PC-3 (cell line): Measurements from ENCODE around the gene AP5S1. TPM values are rescaled to one million over a fixed set of nuclear protein-coding genes. Genes with fewer than 3 reads are reported as not detected.

Experiments used
- ATAC-seq: fragments of 200-7000 bp; cut with Tn5 transposase; 2 replicates; pipeline ENCODE4 v1.9.1; 2020; ENCODE audit warnings: mild to moderate bottlenecking, moderate library complexity
- BruUV-seq: library from RNA; stranded (reverse); fragments of 400-500 nt; replicated peaks from 2 replicates; lab custom pipeline; 2021; lab: Mats Ljungman, UMichigan
- CTCF ChIA-PET: fragments of 300-600 bp; sonication (Branson Sonifier 250); formaldehyde crosslinking; loops from one replicate; lab custom pipeline; 2022; ENCODE audit warnings: antibody characterized with exemption; lab: Charles Lee
- POLR2A ChIA-PET: fragments of 300-600 bp; sonication (Branson Sonifier 250); formaldehyde crosslinking; loops from one replicate; lab custom pipeline; 2022; ENCODE audit warnings: antibody characterized with exemption; ENCODE audit not compliant: unreplicated experiment; lab: Charles Lee
- DNase-seq: peaks from one replicate; pipeline ENCODE4 v3.0.0-alpha.2; 2015
- H2AFZ ChIP-seq: fragments of 300-600 bp; sonication (generic); 2 replicates; pipeline ENCODE4 v1.6.0; 2016; ENCODE audit warnings: antibody characterized with exemption, low read length
- H3F3A ChIP-seq: fragments of 300-600 bp; sonication (generic); one replicate; pipeline ENCODE4 v1.6.0; 2017; ENCODE audit warnings: antibody characterized with exemption, low read length, control low read depth, mild to moderate bottlenecking; ENCODE audit not compliant: unreplicated experiment
- H3K27ac ChIP-seq: fragments of 300-600 bp; sonication (generic); 2 replicates; pipeline ENCODE4 v1.5.1; 2016; ENCODE audit warnings: mild to moderate bottlenecking, low read length
- H3K27me3 ChIP-seq: fragments of 300-600 bp; sonication (generic); 2 replicates; pipeline ENCODE4 v1.6.1; 2016; ENCODE audit warnings: low read length, mixed read lengths
- H3K36me3 ChIP-seq: fragments of 300-600 bp; sonication (generic); 2 replicates; pipeline ENCODE4 v1.6.1; 2016; ENCODE audit warnings: low read depth, mixed run types, low read length, mixed read lengths
- H3K4me1 ChIP-seq: fragments of 300-600 bp; sonication (generic); 2 replicates; pipeline ENCODE4 v1.5.1; 2016; ENCODE audit warnings: low read length; ENCODE audit not compliant: insufficient read depth
- H3K4me2 ChIP-seq: fragments of 300-600 bp; sonication (generic); 2 replicates; pipeline ENCODE4 v1.6.0; 2016; ENCODE audit warnings: low read length
- H3K4me3 ChIP-seq: fragments of 300-600 bp; sonication (generic); 2 replicates; pipeline ENCODE4 v1.5.1; 2016; ENCODE audit warnings: mild to moderate bottlenecking, low read length, mixed read lengths
- H3K79me2 ChIP-seq: fragments of 300-600 bp; sonication (generic); 2 replicates; pipeline ENCODE4 v1.6.1; 2017; ENCODE audit warnings: low read length, mixed read lengths
- H3K9ac ChIP-seq: fragments of 300-600 bp; sonication (generic); 2 replicates; pipeline ENCODE4 v1.6.0; 2016; ENCODE audit warnings: mild to moderate bottlenecking, low read length
- H3K9me2 ChIP-seq: fragments of 300-600 bp; sonication (generic); replicated peaks from 2 replicates; pipeline ENCODE4 v1.6.1; 2016; ENCODE audit warnings: mixed run types, low read length, mixed read lengths
- H3K9me3 ChIP-seq: fragments of 300-600 bp; sonication (generic); 2 replicates; pipeline ENCODE4 v1.6.1; 2016; ENCODE audit warnings: low read length, mixed read lengths
- H4K20me1 ChIP-seq: fragments of 300-600 bp; sonication (generic); 2 replicates; pipeline ENCODE4 v1.6.1; 2016; ENCODE audit warnings: low read length, mixed read lengths
- EZH2 ChIP-seq: fragments of 300-600 bp; sonication (generic); IDR thresholded peaks from one replicate; pipeline ENCODE4 v1.6.1; 2017; ENCODE audit warnings: antibody characterized with exemption, mild to moderate bottlenecking, low read length; ENCODE audit not compliant: unreplicated experiment
- EZH2phosphoT487 ChIP-seq: fragments of 300-600 bp; sonication (generic); IDR thresholded peaks from 2 replicates; pipeline ENCODE4 v1.6.1; 2018; ENCODE audit warnings: mild to moderate bottlenecking, antibody characterized with exemption, low read length, borderline replicate concordance
- intact Hi-C: fragments of 100-400 bp; cut with micrococcal nuclease; formaldehyde crosslinking; loops from 2 replicates; pipeline ENCODE4 v1.9.0; 2023
- total RNA-seq: library from RNA; depleted of rRNA; stranded (reverse); fragments of >200 nt; gene quantifications from 2 replicates; pipeline ENCODE4 v1.2.3, GENCODE V29; 2014
- TF ChIP-seq, protein P1 (sequence below): fragments of 300-600 bp; sonication (generic); conservative IDR thresholded peaks from 2 replicates; pipeline ENCODE4 v1.5.1; 2017; ENCODE audit warnings: antibody characterized with exemption, low read depth, mild to moderate bottlenecking, low read length

AP5S1 gene
- total RNA-seq, 1 experiment from 2014 or later = 31.4 TPM

DNA sequence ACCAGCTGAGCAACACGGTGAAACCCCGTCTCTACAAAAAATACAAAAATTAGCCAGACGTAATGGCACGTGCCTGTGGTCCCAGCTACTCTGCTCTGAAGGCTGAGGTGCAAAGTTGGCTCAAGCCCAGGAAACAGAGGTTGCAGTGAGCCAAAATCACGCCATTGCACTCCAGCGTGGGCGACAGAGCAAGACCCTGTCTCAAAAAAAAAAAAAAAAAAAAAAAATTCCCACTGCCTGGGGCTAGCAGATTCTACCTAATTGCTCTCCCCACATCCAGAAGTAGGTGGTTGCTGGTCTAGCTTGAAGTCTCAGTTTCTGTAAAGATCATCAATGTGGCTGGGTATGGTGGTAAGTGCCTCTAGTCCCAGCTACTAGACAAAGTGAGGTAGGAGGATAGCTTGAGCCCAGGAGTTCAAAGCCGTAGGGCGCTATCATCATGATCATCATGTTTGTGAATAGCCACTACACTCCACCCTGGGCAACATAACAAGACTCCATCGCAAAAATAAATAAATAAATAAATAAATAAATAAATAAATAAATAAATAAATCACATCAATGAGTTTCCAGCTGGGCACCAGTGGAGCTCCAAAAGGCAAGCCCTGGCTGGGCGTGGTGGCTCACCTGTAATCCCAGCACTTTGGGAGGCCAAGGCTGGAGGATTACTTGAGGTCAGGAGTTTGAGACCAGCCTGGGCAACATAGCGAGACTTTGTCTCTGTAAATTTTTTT lies 6.3 kb upstream of the AP5S1 start:
- Histone ChIP-seq H3K4me1 (peaks cover 45% of the 10 kb centered on the region), H4K20me1 (no peaks in the 10 kb centered on the region), H3K79me2 (peaks cover 18% of the 10 kb centered on the region), H3F3A (peaks cover 4% of the 10 kb centered on the region), H3K27me3 (no peaks in the 10 kb centered on the region), H3K4me2 (no peak overlapping the region), H3K27ac (0 out of 2 replicates have a peak overlapping the region, but pooled peaks have one; percentile 87), H3K4me3 (no peak overlapping the region), H3K9me2 (no peaks in the 10 kb centered on the region), H3K9ac (no peak overlapping the region), H3K9me3 (no peaks in the 10 kb centered on the region), H3K36me3 (no peaks in the 10 kb centered on the region), H2AFZ (no peak overlapping the region)
- CTCF ChIA-PET = no interaction called here
- intact Hi-C loops = no loop called here
- POLR2A ChIA-PET = interaction anchor here (0.7 kb wide), 1 partner anchor 85 kb away, joined by 3 read pairs; no protein-coding TSS in a partner anchor
- no TSS peak for BruUV-seq
- no peak for DNase-seq
- no peak for TF ChIP-seq EZH2phosphoT487
- no peak for TF ChIP-seq EZH2
- TF ChIP-seq, protein P1, sequence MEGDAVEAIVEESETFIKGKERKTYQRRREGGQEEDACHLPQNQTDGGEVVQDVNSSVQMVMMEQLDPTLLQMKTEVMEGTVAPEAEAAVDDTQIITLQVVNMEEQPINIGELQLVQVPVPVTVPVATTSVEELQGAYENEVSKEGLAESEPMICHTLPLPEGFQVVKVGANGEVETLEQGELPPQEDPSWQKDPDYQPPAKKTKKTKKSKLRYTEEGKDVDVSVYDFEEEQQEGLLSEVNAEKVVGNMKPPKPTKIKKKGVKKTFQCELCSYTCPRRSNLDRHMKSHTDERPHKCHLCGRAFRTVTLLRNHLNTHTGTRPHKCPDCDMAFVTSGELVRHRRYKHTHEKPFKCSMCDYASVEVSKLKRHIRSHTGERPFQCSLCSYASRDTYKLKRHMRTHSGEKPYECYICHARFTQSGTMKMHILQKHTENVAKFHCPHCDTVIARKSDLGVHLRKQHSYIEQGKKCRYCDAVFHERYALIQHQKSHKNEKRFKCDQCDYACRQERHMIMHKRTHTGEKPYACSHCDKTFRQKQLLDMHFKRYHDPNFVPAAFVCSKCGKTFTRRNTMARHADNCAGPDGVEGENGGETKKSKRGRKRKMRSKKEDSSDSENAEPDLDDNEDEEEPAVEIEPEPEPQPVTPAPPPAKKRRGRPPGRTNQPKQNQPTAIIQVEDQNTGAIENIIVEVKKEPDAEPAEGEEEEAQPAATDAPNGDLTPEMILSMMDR = no peak
- ATAC-seq = no peak

DNA sequence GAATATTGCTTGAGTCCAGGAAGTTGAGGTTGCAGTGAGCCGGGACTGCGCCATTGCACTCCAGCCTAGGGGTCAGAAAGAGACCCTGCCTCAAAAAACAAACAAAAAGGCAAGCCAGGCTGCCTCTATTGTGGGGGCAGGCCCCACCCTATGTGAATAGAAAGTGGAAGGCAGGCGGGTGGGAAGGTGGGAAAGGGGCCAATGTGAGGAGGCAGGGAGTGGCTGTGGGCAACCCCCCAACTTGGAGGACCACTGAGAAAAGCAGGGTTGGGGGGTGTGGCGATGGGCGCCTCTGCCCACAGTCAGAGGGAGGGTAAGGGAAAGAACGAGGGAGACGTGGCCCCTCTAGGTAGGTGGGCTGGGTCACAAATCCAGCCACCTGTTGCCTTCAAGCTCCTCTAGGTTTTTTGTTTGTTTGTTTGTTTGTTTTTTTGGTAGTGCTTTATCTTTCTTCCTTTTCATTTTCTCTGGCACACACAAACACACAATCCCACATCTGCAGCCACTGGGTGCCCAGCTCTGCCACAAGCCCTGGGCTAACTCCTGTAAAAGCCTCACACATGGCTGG lies 5.3 kb upstream of the AP5S1 start:
- no peaks in the 10 kb centered on the region for H3K9me2 ChIP-seq
- H3K4me1 ChIP-seq = peaks cover 49% of the 10 kb centered on the region
- H2AFZ ChIP-seq = no peak overlapping the region
- H3K79me2 ChIP-seq = peaks cover 13% of the 10 kb centered on the region
- H3F3A ChIP-seq = peaks cover 4% of the 10 kb centered on the region
- H3K4me3 ChIP-seq = no peak overlapping the region
- H3K9me3 ChIP-seq = no peaks in the 10 kb centered on the region
- CTCF ChIA-PET = no interaction called here
- TF ChIP-seq, protein P1 = no peak
- TF ChIP-seq EZH2 (no peak), EZH2phosphoT487 (no peak)
- no peak overlapping the region for H3K27ac ChIP-seq
- POLR2A ChIA-PET = no interaction called here
- no TSS peak for BruUV-seq
- intact Hi-C loops = no loop called here
- no peak overlapping the region for H3K9ac ChIP-seq
- H3K4me2 ChIP-seq = no peak overlapping the region
- H3K27me3 ChIP-seq = no peaks in the 10 kb centered on the region
- no peak for DNase-seq
- ATAC-seq = no peak
- no peaks in the 10 kb centered on the region for H4K20me1 ChIP-seq
- H3K36me3 ChIP-seq = no peaks in the 10 kb centered on the region

DNA sequence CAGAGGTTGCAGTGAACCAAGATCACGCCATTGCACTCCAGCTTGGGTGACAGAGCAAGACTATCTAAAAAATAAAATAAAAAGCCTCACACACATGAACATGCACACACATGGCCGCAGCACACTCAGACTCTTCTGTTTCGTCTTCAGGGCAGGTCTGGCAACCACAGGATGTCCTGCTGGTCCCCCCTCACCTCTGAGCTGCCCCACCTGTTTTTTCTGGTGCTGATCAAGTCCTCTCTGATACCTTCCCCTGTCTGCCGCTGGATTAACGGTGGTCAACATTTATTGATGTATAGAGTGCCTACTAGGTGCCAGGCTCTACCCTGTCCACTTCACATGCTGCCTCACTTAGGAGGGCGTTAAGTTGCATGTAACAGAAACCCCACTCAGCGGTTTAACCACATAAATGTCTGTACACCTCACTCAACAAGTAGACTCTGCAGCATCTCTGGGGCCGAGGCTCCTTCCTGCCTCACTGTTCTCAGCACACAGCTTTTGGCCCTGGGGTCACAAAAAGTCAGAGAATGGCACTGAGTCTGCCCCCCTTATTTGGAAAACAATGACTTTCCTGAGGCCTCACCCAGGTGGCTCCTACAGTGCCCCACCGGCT lies 4.5 kb upstream of the AP5S1 start:
- H3K9me3 ChIP-seq = no peaks in the 10 kb centered on the region
- H3K36me3 ChIP-seq = no peaks in the 10 kb centered on the region
- no peak overlapping the region for H2AFZ ChIP-seq
- H3F3A ChIP-seq = peaks cover 4% of the 10 kb centered on the region
- H3K27ac ChIP-seq = no peak overlapping the region
- TF ChIP-seq, protein P1 = no peak
- no peak for TF ChIP-seq EZH2
- TF ChIP-seq EZH2phosphoT487 = no peak
- intact Hi-C loops = no loop called here
- H3K4me2 ChIP-seq = no peak overlapping the region
- no peak for DNase-seq
- CTCF ChIA-PET = no interaction called here
- no peak for ATAC-seq
- no peaks in the 10 kb centered on the region for H4K20me1 ChIP-seq
- peaks cover 6% of the 10 kb centered on the region for H3K79me2 ChIP-seq
- BruUV-seq = no TSS peak
- H3K4me1 ChIP-seq = peaks cover 41% of the 10 kb centered on the region
- POLR2A ChIA-PET = no interaction called here
- no peaks in the 10 kb centered on the region for H3K27me3 ChIP-seq
- H3K9me2 ChIP-seq = no peaks in the 10 kb centered on the region
- no peak overlapping the region for H3K9ac ChIP-seq
- no peak overlapping the region for H3K4me3 ChIP-seq
